GM18907 (cell line): ENCODE data around the gene MLX.
A peak's percentile ranks its signal among the peaks of the same experiment; 100 is the strongest.

ENCODE experiments used
- ATAC-seq: cut with Tn5 transposase; IDR thresholded peaks from one replicate; pipeline ENCODE4 v1.9.1; 2021; ENCODE audit warnings: mild to moderate bottlenecking, moderate library complexity; ENCODE audit not compliant: unreplicated experiment

MLX gene

DNA sequence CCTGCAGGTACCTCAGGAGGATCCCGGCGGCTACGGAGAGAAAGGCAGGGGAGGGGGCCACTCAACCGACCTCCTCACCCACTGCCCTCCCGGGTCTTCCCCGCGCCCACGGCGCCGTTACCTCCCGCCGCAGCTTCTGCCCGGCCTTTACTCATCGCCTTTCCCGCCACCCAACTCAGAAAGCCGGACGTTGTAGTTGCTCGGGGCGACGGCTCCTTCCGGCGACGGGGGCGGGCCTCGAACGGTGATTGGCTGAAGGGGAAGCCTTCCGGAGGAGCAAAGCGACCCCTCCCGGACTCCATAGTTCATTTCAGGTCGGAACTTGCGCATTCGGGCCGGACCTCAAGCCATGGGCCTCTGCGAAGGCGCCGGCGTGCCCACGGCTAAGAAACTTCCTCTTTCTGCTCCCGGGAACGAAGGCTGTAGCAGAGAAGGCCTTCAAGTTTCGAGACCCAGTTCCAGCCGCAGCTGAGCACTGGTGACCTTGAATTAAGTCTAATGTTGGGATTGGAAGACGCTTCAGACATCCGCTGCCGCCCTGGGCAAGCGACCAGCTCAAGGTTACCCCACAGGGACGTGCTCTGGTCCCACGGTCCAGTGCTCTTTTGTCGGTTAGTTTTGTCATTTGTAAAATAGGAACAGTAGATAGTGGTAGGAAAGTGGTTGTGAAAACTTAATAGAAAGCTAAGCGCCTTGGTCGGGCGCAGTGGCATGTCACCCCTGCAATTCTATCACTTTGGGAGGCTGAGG is 10.8 kb downstream of the MLX start, which contains the start of gene PSMC3IP:
Gene PSMC3IP, minus strand, starts transcription at position 198 of the 750 bp plus-strand sequence. Its CDS starts 43 bp downstream, at position 155.
- ATAC-seq = peak; percentile 72

DNA sequence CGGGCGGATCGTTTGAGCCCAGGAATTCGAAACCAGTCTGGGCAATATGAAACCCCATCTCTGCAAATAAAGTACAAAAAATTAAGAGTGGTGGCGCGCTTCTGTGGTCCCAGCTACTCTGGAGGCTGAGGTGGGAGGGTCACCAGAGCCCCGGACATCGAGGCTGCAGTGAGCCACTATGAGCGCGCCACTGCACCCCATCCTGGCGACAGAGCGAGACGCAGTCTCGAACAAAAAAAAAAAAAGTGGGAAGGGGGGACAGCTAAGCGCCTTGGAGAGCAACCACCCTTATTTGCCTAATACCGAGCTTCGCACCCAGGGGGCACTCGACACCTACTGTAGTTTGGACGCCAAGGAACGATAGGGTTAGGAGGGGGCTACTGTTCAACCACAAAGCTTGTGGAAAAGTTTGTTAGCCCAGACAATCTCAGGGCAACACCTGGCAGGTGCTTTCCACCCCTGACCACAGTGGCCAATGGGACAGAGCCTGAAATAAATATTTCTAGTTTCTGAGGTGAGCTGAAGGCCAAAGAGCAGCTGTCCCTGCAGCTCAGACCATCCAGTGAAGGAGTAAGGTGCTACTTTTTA is 11.5 kb downstream of the MLX start:
- peak; percentile 62 for ATAC-seq

- ATAC-seq = no peak
Measured at GRCh38 chr17:42579794-42580551, 13.1 kb downstream of the MLX start.

DNA sequence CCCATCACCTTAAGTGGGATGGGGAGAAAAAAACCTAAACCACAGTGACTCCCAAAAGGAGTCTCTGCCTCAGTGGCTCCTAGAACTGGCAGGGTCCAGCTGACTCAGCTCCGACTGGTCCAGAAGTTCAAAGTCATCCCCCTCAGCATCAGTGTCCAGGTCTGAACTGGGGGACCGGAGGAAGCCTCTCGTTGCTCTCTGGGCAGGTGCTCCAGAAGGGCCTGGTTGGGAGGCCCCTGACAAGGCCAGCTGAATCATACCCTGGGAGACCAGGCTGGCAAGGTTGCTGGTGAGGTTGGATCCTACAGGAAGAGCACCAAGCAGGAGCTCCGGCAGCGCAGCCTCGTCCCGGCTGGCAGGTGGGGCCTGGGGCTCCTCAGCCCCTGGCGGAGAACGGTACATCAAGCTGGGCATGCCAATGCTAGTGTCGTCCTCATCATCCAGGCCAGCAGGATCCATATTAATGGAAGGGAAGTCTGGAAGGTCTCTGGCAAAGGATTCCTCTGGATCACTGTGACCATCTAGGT is 14.9 kb downstream of the MLX start:
- ATAC-seq = no peak

GRCh38 chr17:42584880-42585279 is 18.0 kb downstream of the MLX start:
- ATAC-seq = no peak

GRCh38 chr17:42585353-42585752 is 18.5 kb downstream of the MLX start:
- no peak for ATAC-seq

DNA sequence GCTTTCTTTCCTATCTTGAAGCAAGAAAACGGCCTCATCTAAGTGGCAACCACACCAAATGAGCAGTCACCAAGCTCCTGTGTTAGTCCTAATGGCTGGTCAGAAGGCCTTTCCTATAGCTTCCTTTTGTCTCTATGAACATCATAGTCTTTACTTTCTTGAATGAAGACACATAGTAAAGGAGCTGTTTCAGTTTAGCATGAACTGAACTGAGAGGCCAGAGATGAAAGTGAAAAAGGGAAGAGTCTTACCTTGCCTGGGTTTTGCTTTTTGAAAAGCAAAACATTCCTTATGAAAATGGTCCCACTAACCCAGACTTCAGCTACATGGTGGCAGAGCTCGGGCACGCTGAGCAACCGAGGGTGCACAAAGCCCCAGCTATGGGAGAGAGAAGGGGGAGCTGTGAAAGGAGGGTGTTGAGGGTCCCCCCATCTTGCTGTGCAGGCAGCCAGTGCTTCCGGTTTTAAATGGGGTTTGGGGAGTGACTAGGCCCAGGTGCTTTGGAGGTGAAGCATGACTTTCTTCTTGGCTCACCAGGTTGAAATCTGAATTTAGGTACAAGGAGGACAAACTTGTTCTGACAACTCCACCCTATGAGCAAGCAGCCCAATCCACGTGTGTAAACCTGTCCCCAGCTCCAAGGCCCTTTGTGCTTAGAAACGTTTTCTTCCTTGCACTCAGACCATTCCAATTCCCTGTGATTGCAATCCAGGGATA is 19.8 kb downstream of the MLX start:
- no peak for ATAC-seq

GRCh38 chr17:42590886-42591285 is 24.0 kb downstream of the MLX start:
- no peak for ATAC-seq

- ATAC-seq = no peak
Measured at GRCh38 chr17:42591411-42591810, 24.5 kb downstream of the MLX start.

DNA sequence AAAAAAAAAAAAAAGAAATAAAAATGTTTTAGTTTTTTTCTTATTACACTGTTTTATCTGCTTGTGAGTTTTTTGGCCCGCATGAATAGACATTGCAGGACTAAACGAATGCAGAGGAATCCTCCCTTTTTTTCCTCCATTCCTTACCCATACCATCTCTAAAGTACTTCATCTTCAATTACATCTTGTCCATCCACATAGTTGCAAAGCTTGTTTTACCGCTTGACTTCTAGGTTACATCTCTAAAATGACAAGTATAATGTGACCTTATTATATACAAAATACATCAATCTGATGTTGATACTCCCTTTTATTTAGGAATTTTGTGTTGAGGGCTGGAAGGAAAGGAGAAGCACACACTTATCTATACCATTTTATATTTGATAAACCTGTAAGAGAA is 29.5 kb downstream of the MLX start:
- ATAC-seq = no peak

DNA sequence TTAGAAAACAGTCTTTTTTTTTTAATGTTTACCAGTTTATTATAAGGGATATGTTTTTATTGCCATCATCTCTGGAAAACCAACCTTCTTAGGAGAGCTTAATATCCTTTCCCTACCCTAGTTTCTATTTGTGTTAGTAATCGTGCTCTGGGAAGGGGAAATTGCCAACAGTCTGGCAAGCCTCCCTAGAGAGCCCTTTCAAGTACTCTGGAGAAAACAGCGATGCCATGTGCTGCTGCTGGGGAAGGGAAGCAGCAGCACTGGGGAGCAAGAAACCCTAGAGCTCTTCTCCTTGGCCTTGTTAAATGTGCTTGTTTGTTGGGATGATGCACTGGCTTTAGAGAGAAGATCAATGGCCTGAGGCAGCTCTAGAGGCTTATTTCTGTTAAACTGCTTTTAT is 32.0 kb downstream of the MLX start:
- no peak for ATAC-seq

GRCh38 chr17:42603318-42603717 is 36.4 kb downstream of the MLX start:
- no peak for ATAC-seq

DNA sequence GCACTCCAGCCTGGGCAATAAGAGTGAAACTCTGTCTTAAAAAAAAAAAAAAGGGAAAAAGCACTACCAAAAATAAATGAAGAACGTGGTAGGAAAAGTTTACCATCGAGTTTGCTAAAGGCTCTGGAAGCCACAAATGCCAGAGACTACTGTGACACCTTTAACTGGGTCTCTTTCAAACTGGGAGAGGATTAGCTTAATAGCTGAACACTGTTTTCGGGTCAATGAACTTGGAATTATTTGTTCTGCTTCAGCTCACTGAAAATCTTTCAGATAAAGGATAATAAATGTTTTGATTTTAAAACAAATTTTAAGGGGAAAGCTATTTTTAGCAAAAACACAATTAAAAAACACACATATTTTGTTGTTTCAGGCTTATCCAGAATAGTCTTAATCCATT is 40.9 kb downstream of the MLX start:
- ATAC-seq = no peak

- peak; percentile 36 for ATAC-seq
Measured at GRCh38 chr17:42608305-42609181, 41.6 kb downstream of the MLX start.

DNA sequence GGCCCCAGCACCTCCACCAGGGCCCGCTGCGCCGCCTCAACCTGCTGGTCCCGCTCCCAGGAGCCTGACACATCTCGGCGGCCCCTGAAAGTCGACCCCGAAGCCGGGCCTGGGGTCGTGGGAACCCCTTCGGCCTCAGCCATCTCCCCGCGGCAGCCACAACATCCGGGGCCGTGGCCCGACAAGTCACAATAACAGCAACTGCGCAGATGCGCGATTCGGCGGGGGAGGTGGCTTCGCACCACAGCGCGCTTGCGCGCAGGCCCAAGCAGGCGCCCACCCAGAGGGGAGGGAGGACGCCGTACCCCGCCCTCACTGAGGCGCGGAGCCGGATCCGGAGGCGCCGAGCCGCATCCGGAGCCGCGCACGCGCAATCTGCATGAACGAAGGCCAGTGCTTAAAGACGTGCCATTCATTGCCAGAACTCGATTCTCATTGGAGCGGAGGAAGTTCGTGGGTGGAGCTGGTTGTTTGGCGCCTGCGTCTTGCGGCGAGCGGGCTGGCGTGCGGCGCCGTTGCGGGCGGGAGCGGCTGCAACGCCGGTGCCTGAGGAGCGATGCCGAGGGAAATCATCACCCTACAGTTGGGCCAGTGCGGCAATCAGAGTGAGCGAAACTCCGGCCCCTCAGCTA is 42.4 kb downstream of the MLX start, which contains the start of the genes RETREG3 and TUBG1:
Gene RETREG3, minus strand, starts transcription at position 193 of the 632 bp plus-strand sequence. Its CDS starts 50 bp downstream, at position 143.
Gene TUBG1, plus strand, starts transcription at position 502 of the 632 bp plus-strand sequence. Its CDS starts 55 bp downstream, at position 557.
- peak; percentile 86 for ATAC-seq

- peak; percentile 4 for ATAC-seq
Measured at GRCh38 chr17:42609814-42610801, 43.2 kb downstream of the MLX start.

- no peak for ATAC-seq
Measured at GRCh38 chr17:42612013-42612412, 45.1 kb downstream of the MLX start.

- no peak for ATAC-seq
Measured at GRCh38 chr17:42613699-42614295, 46.9 kb downstream of the MLX start.
